Measurements from ENCODE around the gene FAM120A.

The FAM120A gene

GRCh38 chr9:93440896-93441580, 10.4 kb upstream of the FAM120A start:
- no peak overlapping the region for H3K4me3 ChIP-seq (ENCODE audit: low read depth, low read length)

- H3K4me3 ChIP-seq (ENCODE audit: low read depth, low read length): no peak overlapping the region
Observed at GRCh38 chr9:93446073-93446472, 5.4 kb upstream of the FAM120A start.

- H3K4me3 ChIP-seq (ENCODE audit: low read depth, low read length): no peak overlapping the region
Observed at GRCh38 chr9:93447655-93448054, 3.8 kb upstream of the FAM120A start.

GRCh38 chr9:93451849-93452709, 594 bp downstream of the FAM120A start:
- peak overlapping the region; percentile 81 for H3K4me3 ChIP-seq (ENCODE audit: low read depth, low read length)

GRCh38 chr9:93452710-93453046, 1.2 kb downstream of the FAM120A start:
- peak overlapping the region; percentile 81 for H3K4me3 ChIP-seq (ENCODE audit: low read depth, low read length)

GRCh38 chr9:93453047-93453914, 1.8 kb downstream of the FAM120A start, which contains the start of gene FAM120AOS:
FAM120AOS (minus strand) TSS chr9:93453581; CDS start chr9:93452709, 872 bp downstream.
- H3K4me3 ChIP-seq (ENCODE audit: low read depth, low read length): peak within 1 kb of the TSS; percentile 81

GRCh38 chr9:93456022-93456421, 4.5 kb downstream of the FAM120A start:
- H3K4me3 ChIP-seq (ENCODE audit: low read depth, low read length): no peak overlapping the region

GRCh38 chr9:93456504-93456903, 5.0 kb downstream of the FAM120A start:
- no peak overlapping the region for H3K4me3 ChIP-seq (ENCODE audit: low read depth, low read length)

- H3K4me3 ChIP-seq (ENCODE audit: low read depth, low read length): no peak overlapping the region
Observed at GRCh38 chr9:93457006-93457405, 5.5 kb downstream of the FAM120A start.

GRCh38 chr9:93458712-93459111, 7.2 kb downstream of the FAM120A start:
- H3K4me3 ChIP-seq (ENCODE audit: low read depth, low read length): no peak overlapping the region

GRCh38 chr9:93459432-93459847, 8.0 kb downstream of the FAM120A start:
- no peak overlapping the region for H3K4me3 ChIP-seq (ENCODE audit: low read depth, low read length)

GRCh38 chr9:93460689-93461413, 9.4 kb downstream of the FAM120A start:
- H3K4me3 ChIP-seq (ENCODE audit: low read depth, low read length): no peak overlapping the region

- H3K4me3 ChIP-seq (ENCODE audit: low read depth, low read length): no peak overlapping the region
Observed at GRCh38 chr9:93461414-93461743, 9.9 kb downstream of the FAM120A start.

- H3K4me3 ChIP-seq (ENCODE audit: low read depth, low read length): no peak overlapping the region
Observed at GRCh38 chr9:93461821-93462220, 10.3 kb downstream of the FAM120A start.

- no peak overlapping the region for H3K4me3 ChIP-seq (ENCODE audit: low read depth, low read length)
Observed at GRCh38 chr9:93463638-93464248, 12.3 kb downstream of the FAM120A start.

GRCh38 chr9:93464395-93464794, 12.9 kb downstream of the FAM120A start:
- H3K4me3 ChIP-seq (ENCODE audit: low read depth, low read length): no peak overlapping the region

- H3K4me3 ChIP-seq (ENCODE audit: low read depth, low read length): no peak overlapping the region
Observed at GRCh38 chr9:93464876-93465275, 13.4 kb downstream of the FAM120A start.

GRCh38 chr9:93465855-93466254, 14.4 kb downstream of the FAM120A start:
- H3K4me3 ChIP-seq (ENCODE audit: low read depth, low read length): no peak overlapping the region

GRCh38 chr9:93466416-93467061, 15.1 kb downstream of the FAM120A start:
- H3K4me3 ChIP-seq (ENCODE audit: low read depth, low read length): no peak overlapping the region

GRCh38 chr9:93467062-93467416, 15.6 kb downstream of the FAM120A start:
- no peak overlapping the region for H3K4me3 ChIP-seq (ENCODE audit: low read depth, low read length)
